GM10847 (cell line): ENCODE results near the gene PNMT.

Experiments used
- POLR2A ChIP-seq: IDR thresholded peaks from 2 replicates; pipeline ENCODE4 v1.6.1; 2011; ENCODE audit not compliant: insufficient read length; ENCODE audit errors: extremely low read depth

PNMT gene

DNA sequence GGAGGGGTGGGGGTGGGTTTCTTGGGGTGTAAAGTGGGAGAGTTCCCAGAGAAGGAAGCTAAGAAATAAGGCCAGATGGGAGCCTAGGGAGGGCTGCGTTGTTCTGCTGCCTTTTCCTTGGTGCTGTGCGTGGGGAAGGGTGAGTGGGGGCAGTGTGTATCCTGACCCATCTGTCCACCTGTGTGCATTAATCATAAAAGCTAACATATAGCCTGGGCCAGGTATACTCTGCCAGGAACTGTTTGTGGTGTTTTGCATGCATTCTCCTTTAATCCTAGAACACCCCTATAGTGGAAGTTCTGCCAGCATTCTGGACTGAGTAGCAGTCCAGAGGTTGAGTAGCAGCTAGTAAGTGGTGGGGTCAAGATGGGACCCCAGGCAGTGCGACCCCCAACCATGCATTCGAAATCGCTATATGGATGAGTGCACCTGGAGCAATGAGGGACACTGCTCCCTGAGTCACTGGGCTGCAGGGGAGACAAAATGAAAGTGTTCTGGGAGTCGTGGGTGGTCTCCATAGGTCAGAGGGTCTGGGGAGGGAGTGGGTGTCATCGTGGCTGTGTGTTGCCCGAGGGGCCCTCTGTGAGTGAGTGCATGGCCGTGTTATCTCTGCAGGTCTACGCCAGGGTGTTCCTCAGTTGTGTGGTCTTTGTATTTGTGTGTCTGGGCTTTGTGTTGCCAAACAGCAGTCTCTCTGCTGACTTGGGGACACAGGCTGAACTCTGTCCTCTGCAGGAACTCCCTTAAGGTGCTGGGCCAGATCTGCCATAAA lies 32.9 kb downstream of the PNMT start:
- TF ChIP-seq POLR2A: no peak

DNA sequence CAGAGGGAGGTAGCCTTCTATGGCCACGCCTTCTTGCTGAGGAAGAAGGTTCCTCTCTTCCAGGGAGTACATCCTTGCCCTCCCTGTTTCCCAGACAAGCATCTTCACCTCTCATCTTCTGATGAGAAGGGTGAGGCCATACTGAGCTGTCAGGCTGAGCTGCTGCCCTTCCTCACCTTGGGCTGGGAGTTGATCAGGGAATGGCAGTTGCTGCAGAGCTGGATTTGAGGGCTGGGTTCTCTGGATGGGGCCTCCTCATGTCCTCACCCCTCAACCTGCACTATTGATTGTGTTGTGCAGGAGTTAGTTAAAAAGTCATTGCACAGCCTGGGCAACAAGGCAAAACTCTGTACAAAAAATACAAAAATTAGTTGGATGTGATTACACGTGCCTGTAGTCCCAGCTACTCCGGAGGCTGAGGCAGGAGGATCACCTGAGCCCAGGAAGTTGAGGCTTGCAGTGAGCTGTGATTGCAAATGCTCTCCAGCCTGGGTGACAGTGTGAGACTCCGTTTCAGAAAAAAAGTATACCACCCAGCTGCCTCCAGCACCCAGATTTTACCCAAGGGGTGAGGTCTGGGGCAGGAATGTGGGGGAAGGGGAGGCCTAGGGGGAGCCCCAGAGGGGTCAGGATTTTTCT lies 33.6 kb downstream of the PNMT start:
- TF ChIP-seq POLR2A: no peak

DNA sequence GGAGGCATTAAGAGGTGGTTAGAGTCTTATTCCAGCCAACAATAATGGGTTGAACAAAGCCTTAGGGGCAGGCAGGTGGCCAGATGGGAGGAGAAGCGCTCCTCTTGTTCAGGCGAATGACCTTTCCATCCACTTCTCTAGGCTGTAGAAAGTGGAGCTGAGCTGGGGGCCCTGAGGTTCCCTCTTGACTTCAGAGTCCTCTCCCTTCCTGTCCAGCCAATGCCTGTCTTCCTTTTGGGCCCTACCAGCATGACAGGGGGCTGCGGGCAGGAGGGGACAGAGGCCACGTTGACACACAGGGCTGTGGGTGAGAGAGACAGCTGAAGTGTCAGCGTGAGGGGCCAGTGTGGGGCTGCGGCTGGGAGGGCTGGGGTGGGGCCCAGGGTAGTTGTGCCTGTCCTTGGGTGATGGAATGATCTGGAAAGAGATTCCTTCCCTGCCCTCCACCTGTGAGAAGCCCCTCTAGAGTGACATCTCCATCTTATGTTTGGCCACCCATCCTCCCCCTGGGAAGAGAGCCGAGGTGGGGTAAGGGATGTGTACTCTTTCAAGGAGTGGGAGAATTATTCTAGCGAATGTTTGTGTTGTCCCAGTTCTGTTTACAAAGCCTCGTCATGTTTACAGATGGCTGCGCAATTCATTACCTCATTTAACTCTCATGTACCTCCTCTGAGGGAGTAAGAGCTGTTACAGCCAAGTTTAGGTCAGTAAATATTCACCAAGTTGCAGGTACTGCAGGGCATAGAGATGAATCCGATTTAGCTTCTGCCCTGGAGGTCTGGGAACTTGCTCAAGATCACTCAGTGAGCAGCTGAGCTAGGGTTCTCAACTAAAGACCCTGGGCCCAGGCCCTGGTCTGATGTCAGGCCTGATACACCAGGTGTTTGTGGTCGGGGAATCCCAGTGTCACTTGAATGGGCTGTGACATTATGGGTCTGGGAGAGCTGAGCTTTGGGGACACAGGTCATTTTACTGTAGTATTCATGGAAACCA lies 34.9 kb downstream of the PNMT start:
- no peak for TF ChIP-seq POLR2A

DNA sequence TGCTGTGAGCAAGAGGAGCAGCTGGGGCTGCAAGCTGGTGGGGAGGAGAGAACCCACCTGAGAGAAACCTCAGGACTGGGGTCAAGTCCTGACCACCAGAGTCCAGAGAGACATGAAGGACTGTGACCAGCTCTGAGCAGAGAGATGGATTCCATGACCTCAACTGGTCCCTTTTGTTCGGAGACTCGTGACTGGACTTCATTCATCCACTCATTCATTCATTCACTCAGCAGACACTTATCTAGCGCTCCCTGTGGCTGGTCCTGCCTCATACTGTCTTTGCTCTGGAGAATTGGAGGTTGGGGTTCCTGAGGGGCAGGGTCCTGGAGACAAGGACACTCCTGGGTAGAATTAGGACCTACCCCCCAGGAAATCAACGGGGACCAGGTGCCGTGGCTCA lies 35.7 kb downstream of the PNMT start:
- TF ChIP-seq POLR2A: no peak

DNA sequence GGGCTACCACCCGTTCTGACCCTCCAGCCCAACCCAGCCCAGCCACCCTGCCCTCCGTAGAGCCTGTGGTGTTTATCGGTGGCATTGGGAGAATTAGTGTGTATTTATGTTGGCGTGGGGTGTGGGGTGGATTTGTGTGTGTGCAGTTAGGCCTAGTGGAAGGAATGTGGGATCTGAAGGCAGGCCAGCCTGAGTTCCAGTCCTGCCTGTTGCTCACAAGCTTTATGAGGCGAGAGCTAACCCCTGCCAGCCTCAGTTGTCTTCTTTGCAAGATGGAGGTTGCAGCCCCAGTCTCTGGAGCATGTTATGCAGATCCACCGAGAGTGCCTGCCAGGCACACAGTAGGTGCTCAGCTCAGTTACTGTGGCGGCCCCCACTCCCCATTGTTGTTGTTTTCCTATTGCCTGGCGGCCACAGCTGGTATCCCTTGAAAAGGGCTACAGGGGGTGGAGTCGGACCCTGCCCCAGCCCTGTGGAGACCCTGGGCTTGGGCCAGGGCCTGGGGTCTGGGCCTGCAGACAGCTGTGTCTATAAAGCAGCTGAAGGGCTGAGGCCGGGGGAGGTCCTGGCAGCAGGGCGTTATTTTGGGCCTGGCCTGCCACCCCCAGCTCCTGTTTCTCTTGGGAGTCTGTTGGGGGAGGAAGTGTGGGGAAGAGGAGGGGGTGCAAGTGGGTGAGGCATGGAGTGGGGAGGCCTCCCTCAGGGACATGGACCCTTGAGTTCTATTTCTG lies 36.7 kb downstream of the PNMT start:
- no peak for TF ChIP-seq POLR2A

DNA sequence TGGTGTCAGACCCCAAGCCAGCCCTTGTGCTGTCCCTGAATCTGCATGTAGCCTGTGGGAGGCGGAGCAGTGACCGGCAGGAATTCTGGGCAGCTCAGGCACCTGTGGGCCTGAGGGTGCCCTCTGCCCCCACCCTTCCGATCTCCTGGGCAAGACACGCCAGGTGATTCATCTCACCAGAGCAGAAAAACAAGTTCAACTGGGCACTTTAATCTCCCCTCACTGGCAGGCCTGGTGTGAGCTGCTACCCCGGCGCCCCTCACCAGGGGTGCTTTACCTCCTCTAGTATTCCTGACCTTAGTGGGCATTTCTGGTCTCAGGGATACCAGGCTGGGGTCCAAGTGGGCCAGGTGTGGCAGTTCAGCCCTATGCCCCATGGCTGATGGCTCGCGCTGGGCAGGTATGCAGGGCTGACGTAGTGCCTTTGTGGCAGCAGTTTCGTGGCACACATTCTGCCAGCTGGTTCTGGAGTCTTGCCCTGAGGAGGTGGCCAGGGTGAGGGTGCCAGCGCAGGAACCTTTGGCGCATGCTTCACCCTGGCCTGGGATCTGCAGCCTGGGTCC lies 37.6 kb downstream of the PNMT start:
- no peak for TF ChIP-seq POLR2A

DNA sequence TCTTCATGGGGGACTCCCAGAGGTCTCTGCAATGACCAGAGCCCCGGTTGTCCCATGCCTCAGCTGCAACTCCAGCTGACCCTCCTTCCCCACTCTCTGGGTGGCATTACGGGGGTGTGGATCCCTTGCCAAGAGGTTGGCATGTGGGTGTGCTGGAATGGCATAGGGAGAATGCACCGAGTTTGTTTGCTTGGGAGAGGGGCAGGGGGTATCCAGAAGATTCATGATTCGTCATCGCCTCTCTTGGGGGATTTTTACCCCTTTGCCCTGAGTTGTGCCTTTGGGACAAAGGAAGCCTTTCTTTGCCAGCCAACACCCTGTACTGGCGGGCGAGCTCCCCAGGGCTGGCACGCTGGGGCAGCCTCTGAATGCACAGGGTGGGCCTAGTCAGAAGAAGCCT lies 38.1 kb downstream of the PNMT start:
- TF ChIP-seq POLR2A: no peak

DNA sequence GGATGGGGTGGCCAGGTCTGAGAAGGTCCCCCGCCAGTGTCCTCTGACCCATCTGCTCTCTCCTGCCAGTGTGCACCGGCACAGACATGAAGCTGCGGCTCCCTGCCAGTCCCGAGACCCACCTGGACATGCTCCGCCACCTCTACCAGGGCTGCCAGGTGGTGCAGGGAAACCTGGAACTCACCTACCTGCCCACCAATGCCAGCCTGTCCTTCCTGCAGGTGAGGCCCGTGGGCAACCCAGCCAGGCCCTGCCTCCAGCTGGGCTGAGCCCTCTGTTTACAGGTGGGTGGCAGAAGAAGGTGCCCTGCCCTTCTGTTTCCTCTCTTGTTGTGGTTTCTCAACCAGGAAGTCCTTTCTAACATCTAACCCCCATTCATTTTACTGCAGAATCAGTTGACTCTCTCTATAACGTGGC lies 38.7 kb downstream of the PNMT start:
- TF ChIP-seq POLR2A: no peak

DNA sequence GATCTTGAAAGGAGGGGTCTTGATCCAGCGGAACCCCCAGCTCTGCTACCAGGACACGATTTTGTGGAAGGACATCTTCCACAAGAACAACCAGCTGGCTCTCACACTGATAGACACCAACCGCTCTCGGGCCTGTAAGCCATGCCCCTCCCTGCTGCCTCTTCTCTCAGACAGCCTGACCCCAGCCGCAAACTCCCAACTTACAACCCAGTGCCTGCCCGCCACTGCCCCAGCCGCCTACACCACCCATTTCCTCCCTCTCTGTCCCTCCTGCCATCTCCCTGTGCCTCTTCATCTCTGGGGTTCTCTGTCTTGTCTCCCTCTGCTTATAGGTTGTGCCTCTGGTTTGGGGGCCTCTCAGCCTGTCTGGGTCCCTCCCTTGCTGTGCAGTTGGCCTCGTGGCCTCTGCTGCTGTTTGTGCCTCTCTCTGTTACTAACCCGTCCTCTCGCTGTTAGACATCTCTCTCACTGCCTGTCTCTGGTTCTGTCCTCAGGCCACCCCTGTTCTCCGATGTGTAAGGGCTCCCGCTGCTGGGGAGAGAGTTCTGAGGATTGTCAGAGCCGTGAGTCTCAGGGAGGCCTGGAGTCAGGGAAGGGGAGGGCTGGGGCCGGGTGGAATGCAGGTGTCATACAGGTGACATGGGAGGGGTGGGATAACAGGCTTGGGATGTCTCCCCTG lies 41.2 kb downstream of the PNMT start:
- no peak for TF ChIP-seq POLR2A

DNA sequence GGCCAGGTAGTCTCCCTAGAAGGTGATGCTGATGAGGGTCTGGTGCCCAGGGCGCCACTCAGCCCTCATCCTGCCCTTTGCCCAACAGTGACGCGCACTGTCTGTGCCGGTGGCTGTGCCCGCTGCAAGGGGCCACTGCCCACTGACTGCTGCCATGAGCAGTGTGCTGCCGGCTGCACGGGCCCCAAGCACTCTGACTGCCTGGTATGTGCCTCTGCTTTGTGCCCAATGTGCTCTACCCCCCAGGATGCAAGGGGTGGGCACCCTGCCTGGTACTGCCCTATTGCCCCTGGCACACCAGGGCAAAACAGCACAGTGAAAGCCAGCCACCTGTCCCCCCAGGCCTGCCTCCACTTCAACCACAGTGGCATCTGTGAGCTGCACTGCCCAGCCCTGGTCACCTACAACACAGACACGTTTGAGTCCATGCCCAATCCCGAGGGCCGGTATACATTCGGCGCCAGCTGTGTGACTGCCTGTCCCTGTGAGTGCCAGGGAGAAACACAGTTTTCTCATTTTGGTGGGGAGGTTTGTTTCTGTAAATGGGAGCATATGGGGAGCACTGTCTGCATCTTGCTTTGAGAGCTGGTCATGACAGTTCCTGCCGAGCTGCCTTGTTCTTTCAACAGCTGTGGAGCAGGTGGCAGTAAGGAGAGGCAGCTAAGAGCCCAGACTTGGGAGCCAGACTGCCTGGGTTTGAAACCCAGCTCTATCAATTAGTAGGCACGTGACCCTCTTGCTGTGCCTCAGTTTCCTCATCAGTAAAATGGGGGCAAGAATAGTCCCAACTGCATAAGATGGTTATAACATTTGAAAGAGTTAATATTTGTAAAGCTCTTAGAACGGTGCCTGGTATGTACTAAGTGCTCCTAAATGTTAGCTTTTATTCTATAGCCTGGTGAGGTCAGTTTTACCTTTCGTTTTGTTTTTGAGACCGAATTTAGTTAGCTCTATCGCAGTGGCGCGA lies 42.0 kb downstream of the PNMT start:
- TF ChIP-seq POLR2A: no peak

DNA sequence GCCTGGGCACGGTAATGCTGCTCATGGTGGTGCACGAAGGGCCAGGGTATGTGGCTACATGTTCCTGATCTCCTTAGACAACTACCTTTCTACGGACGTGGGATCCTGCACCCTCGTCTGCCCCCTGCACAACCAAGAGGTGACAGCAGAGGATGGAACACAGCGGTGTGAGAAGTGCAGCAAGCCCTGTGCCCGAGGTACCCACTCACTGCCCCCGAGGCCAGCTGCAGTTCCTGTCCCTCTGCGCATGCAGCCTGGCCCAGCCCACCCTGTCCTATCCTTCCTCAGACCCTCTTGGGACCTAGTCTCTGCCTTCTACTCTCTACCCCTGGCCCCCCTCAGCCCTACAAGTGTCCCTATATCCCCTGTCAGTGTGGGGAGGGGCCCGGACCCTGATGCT lies 43.6 kb downstream of the PNMT start:
- no peak for TF ChIP-seq POLR2A

DNA sequence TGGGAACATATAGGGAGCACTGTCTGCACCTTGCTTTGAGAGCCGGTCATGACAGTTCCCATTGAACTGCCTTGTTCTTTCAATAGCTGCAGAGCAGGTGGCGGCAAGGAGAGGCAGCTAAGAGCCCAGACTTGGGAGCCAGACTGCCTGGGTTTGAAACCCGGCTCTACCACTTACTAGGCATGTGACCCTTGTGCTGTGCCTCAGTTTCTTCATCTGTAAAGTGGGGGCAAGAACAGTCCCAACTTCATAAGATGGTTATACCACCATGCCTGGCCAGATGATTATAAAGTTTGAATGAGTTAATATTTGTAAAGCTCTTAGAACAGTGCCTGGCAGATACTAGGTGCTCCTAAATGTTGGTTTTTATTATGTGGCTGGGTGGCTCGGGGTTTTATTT lies 46.0 kb downstream of the PNMT start:
- no peak for TF ChIP-seq POLR2A
